Activated naive CD4-positive, alpha-beta T cell (primary cell): Measurements from ENCODE around the gene LRP2.

Experiments used
- DNase-seq, 4 experiments: peaks; one replicate each; lab custom pipeline; 2025; lab: John Stamatoyannopoulos, UW

Gene LRP2

GRCh38 chr2:169119123-169119760 is 243.1 kb downstream of the LRP2 start:
- no peak for DNase-seq

- DNase-seq: no peak
Observed at GRCh38 chr2:169118060-169118459, 244.3 kb downstream of the LRP2 start.

GRCh38 chr2:169116993-169117392 is 245.3 kb downstream of the LRP2 start:
- DNase-seq: no peak

- DNase-seq: no peak
Observed at GRCh38 chr2:169116327-169116726, 246.0 kb downstream of the LRP2 start.

GRCh38 chr2:169114056-169114455 is 248.3 kb downstream of the LRP2 start:
- no peak for DNase-seq

GRCh38 chr2:169112841-169113240 is 249.5 kb downstream of the LRP2 start:
- no peak for DNase-seq

GRCh38 chr2:169110916-169111315 is 251.4 kb downstream of the LRP2 start:
- DNase-seq: no peak

- no peak for DNase-seq
Observed at GRCh38 chr2:169110419-169110818, 251.9 kb downstream of the LRP2 start.

- peak; percentile 33 to 52 (median 46) for DNase-seq
Observed at GRCh38 chr2:169109502-169110409, 252.6 kb downstream of the LRP2 start.

- no peak for DNase-seq
Observed at GRCh38 chr2:169108099-169108884, 254.0 kb downstream of the LRP2 start.

GRCh38 chr2:169107645-169108044 is 254.7 kb downstream of the LRP2 start:
- DNase-seq: no peak

- no peak for DNase-seq
Observed at GRCh38 chr2:169106563-169107545, 255.5 kb downstream of the LRP2 start.

GRCh38 chr2:169106134-169106533 is 256.2 kb downstream of the LRP2 start:
- DNase-seq: no peak

- DNase-seq: no peak
Observed at GRCh38 chr2:169105476-169105875, 256.9 kb downstream of the LRP2 start.

- no peak for DNase-seq
Observed at GRCh38 chr2:169104848-169105247, 257.5 kb downstream of the LRP2 start.

- DNase-seq: no peak
Observed at GRCh38 chr2:169095621-169096105, 266.7 kb downstream of the LRP2 start.

- DNase-seq: no peak
Observed at GRCh38 chr2:169094676-169095075, 267.7 kb downstream of the LRP2 start.

- DNase-seq: no peak
Observed at GRCh38 chr2:169093535-169093934, 268.8 kb downstream of the LRP2 start.

GRCh38 chr2:169091761-169092519 is 270.4 kb downstream of the LRP2 start:
- no peak for DNase-seq

GRCh38 chr2:169091256-169091655 is 271.1 kb downstream of the LRP2 start:
- DNase-seq: no peak
